Nephron progenitor cell (in vitro differentiated cells): Measurements from ENCODE around the gene INKA1.
"Not testable (repeated sequence)": the region's sequence is repeated elsewhere in the genome, so short reads cannot be mapped to it uniquely, and the experiment has no call there.

ENCODE experiments used
- DNase-seq: peaks from one replicate; pipeline ENCODE4 v3.0.0; 2021
- H3K27ac Mint-ChIP-seq: 2 replicates; pipeline ENCODE4 v1.8.0; 2021; ENCODE audit warnings: mild to moderate bottlenecking, moderate library complexity, mixed read lengths
- H3K27me3 Mint-ChIP-seq: 2 replicates; pipeline ENCODE4 v1.8.0; 2021; ENCODE audit warnings: mild to moderate bottlenecking, low read depth, mixed read lengths; ENCODE audit not compliant: poor library complexity
- H3K36me3 Mint-ChIP-seq: 2 replicates; pipeline ENCODE4 v1.8.0; 2021; ENCODE audit warnings: low read depth, mixed read lengths
- H3K4me1 Mint-ChIP-seq: 2 replicates; pipeline ENCODE4 v1.8.0; 2021; ENCODE audit warnings: mixed read lengths
- H3K4me3 Mint-ChIP-seq: 2 replicates; pipeline ENCODE4 v1.8.0; 2021; ENCODE audit warnings: mild to moderate bottlenecking, moderate library complexity, mixed read lengths
- H3K9me3 Mint-ChIP-seq: 2 replicates; pipeline ENCODE4 v1.8.0; 2021; ENCODE audit warnings: mild to moderate bottlenecking, moderate library complexity, mixed read lengths
- CTCF ChIP-seq: fragments of 200-600 bp; sonication (generic); IDR thresholded peaks from 2 replicates; pipeline ENCODE4 v1.5.0; 2021; ENCODE audit warnings: antibody characterized with exemption

Gene INKA1

GRCh38 chr3:49779358-49780079 lies 23.5 kb upstream of the INKA1 start:
- no peak overlapping the region for H3K4me3 Mint-ChIP-seq
- peaks cover 24% of the 10 kb centered on the region for H3K4me1 Mint-ChIP-seq
- no peaks in the 10 kb centered on the region for H3K9me3 Mint-ChIP-seq
- no peak overlapping the region for H3K27ac Mint-ChIP-seq
- no peaks in the 10 kb centered on the region for H3K27me3 Mint-ChIP-seq
- TF ChIP-seq CTCF, result no peak
- peaks cover 72% of the 10 kb centered on the region for H3K36me3 Mint-ChIP-seq
- DNase-seq, result no peak

GRCh38 chr3:49780080-49780974 lies 22.7 kb upstream of the INKA1 start:
- TF ChIP-seq CTCF, result no peak
- H3K4me3 Mint-ChIP-seq, result no peak overlapping the region
- H3K36me3 Mint-ChIP-seq, result peaks cover 65% of the 10 kb centered on the region
- no peaks in the 10 kb centered on the region for H3K9me3 Mint-ChIP-seq
- H3K27me3 Mint-ChIP-seq, result no peaks in the 10 kb centered on the region
- peak overlapping the region; percentile 89 for H3K27ac Mint-ChIP-seq
- H3K4me1 Mint-ChIP-seq, result peaks cover 31% of the 10 kb centered on the region
- no peak for DNase-seq

GRCh38 chr3:49780975-49781365 lies 22.1 kb upstream of the INKA1 start:
- not testable (repeated sequence) for DNase-seq, H3K27me3 Mint-ChIP-seq, H3K9me3 Mint-ChIP-seq, H3K4me3 Mint-ChIP-seq
- peaks cover 36% of the 10 kb centered on the region for H3K4me1 Mint-ChIP-seq
- peaks cover 64% of the 10 kb centered on the region for H3K36me3 Mint-ChIP-seq
- peak overlapping the region; percentile 62 for H3K27ac Mint-ChIP-seq

GRCh38 chr3:49781415-49782199 lies 21.5 kb upstream of the INKA1 start:
- no peaks in the 10 kb centered on the region for H3K27me3 Mint-ChIP-seq
- peak overlapping the region; percentile 62 for H3K27ac Mint-ChIP-seq
- TF ChIP-seq CTCF, result no peak
- H3K36me3 Mint-ChIP-seq, result peaks cover 61% of the 10 kb centered on the region
- no peak overlapping the region for H3K4me3 Mint-ChIP-seq
- no peak for DNase-seq
- H3K9me3 Mint-ChIP-seq, result no peaks in the 10 kb centered on the region
- H3K4me1 Mint-ChIP-seq, result peaks cover 37% of the 10 kb centered on the region

- peaks cover 55% of the 10 kb centered on the region for H3K36me3 Mint-ChIP-seq
- not testable (repeated sequence) for H3K4me3 Mint-ChIP-seq, H3K27me3 Mint-ChIP-seq, DNase-seq, H3K27ac Mint-ChIP-seq, H3K9me3 Mint-ChIP-seq
- H3K4me1 Mint-ChIP-seq, result peaks cover 44% of the 10 kb centered on the region
Measured at GRCh38 chr3:49782277-49782676, 20.8 kb upstream of the INKA1 start.

GRCh38 chr3:49785565-49786356 lies 17.3 kb upstream of the INKA1 start:
- Mint-ChIP-seq H3K4me1 (peaks cover 45% of the 10 kb centered on the region), H3K9me3 (no peaks in the 10 kb centered on the region), H3K4me3 (peak overlapping the region; percentile 87), H3K27ac (peak overlapping the region; percentile 83), H3K27me3 (no peaks in the 10 kb centered on the region), H3K36me3 (peaks cover 25% of the 10 kb centered on the region)
- TF ChIP-seq CTCF, result no peak
- DNase-seq, result no peak
